HG02970 (cell line): ENCODE results near the gene PPFIBP2.

ENCODE experiments used
- ATAC-seq: cut with Tn5 transposase; IDR thresholded peaks from one replicate; pipeline ENCODE4 v1.9.1; 2021; ENCODE audit warnings: mild to moderate bottlenecking, moderate library complexity, moderate number of reproducible peaks; ENCODE audit not compliant: unreplicated experiment, low FRiP score

Gene PPFIBP2

GRCh38 chr11:7593481-7593880 is 79.7 kb downstream of the PPFIBP2 start:
- no peak for ATAC-seq

GRCh38 chr11:7595016-7595866 is 81.4 kb downstream of the PPFIBP2 start:
- no peak for ATAC-seq

- ATAC-seq = no peak
Measured at GRCh38 chr11:7595951-7596350, 82.2 kb downstream of the PPFIBP2 start.

- no peak for ATAC-seq
Measured at GRCh38 chr11:7596975-7597391, 83.2 kb downstream of the PPFIBP2 start.

GRCh38 chr11:7597620-7598019 is 83.8 kb downstream of the PPFIBP2 start:
- ATAC-seq = no peak

- ATAC-seq = no peak
Measured at GRCh38 chr11:7599209-7599608, 85.4 kb downstream of the PPFIBP2 start.

GRCh38 chr11:7600205-7600775 is 86.5 kb downstream of the PPFIBP2 start:
- ATAC-seq = no peak

GRCh38 chr11:7603031-7603781 is 89.4 kb downstream of the PPFIBP2 start:
- ATAC-seq = no peak

GRCh38 chr11:7604331-7604955 is 90.6 kb downstream of the PPFIBP2 start:
- ATAC-seq = no peak

GRCh38 chr11:7605186-7605943 is 91.6 kb downstream of the PPFIBP2 start:
- ATAC-seq = no peak

- ATAC-seq = no peak
Measured at GRCh38 chr11:7606496-7606895, 92.7 kb downstream of the PPFIBP2 start.

- no peak for ATAC-seq
Measured at GRCh38 chr11:7609015-7609414, 95.2 kb downstream of the PPFIBP2 start.

GRCh38 chr11:7609521-7609920 is 95.7 kb downstream of the PPFIBP2 start:
- no peak for ATAC-seq

GRCh38 chr11:7610393-7610792 is 96.6 kb downstream of the PPFIBP2 start:
- ATAC-seq = no peak

GRCh38 chr11:7611411-7611810 is 97.6 kb downstream of the PPFIBP2 start:
- no peak for ATAC-seq

GRCh38 chr11:7612056-7612660 is 98.4 kb downstream of the PPFIBP2 start:
- ATAC-seq = no peak

- no peak for ATAC-seq
Measured at GRCh38 chr11:7612661-7613393, 99.0 kb downstream of the PPFIBP2 start.

- no peak for ATAC-seq
Measured at GRCh38 chr11:7613394-7613720, 99.6 kb downstream of the PPFIBP2 start.

- ATAC-seq = no peak
Measured at GRCh38 chr11:7614656-7615055, 100.9 kb downstream of the PPFIBP2 start.
